Head of caudate nucleus (tissue), 42 donors: ENCODE results near the gene MYO1C.

ENCODE experiments used
- DNase-seq, 42 donors: peaks; one replicate each; pipeline versions ENCODE4 v3.0.0 to v3.0.0-alpha.2; 2020 to 2021; ENCODE audit warnings: mixed read lengths in 7 of 42
- intact Hi-C: fragments of 100-400 bp; cut with DNase I; formaldehyde crosslinking; loops from one replicate; pipeline ENCODE4 v1.15.0; 2022

MYO1C gene

GRCh38 chr17:1487939-1488825, 4.3 kb downstream of the MYO1C start:
- intact Hi-C loops: no loop called here
- DNase-seq: peak; percentile 21 to 92 (median 82)

- intact Hi-C loops: no loop called here
- peak in 32 of 42 donors; percentile 20 to 69 (median 42) for DNase-seq
These were observed 5.4 kb downstream of the MYO1C start for GRCh38 chr17:1486802-1487695.

GRCh38 chr17:1485423-1486376, 6.8 kb downstream of the MYO1C start:
- DNase-seq: peak in 2 of 42 donors; percentile 22 to 36
- intact Hi-C loops: no loop called here

GRCh38 chr17:1484676-1485422, 7.6 kb downstream of the MYO1C start:
- DNase-seq: no peak
- intact Hi-C loops: no loop called here

- DNase-seq: no peak
- intact Hi-C loops: no loop called here
These were observed 8.4 kb downstream of the MYO1C start for GRCh38 chr17:1484060-1484535.

GRCh38 chr17:1482680-1483079, 9.8 kb downstream of the MYO1C start:
- intact Hi-C loops: no loop called here
- DNase-seq: no peak

GRCh38 chr17:1481736-1482135, 10.8 kb downstream of the MYO1C start:
- no peak for DNase-seq
- intact Hi-C loops: no loop called here

GRCh38 chr17:1480747-1481465, 11.6 kb downstream of the MYO1C start:
- intact Hi-C loops: no loop called here
- no peak for DNase-seq

- no peak for DNase-seq
- intact Hi-C loops: no loop called here
These were observed 14.1 kb downstream of the MYO1C start for GRCh38 chr17:1478418-1478817.

- intact Hi-C loops: no loop called here
- no peak for DNase-seq
These were observed 17.1 kb downstream of the MYO1C start for GRCh38 chr17:1475321-1475854.

GRCh38 chr17:1474402-1475189, 17.9 kb downstream of the MYO1C start:
- intact Hi-C loops: no loop called here
- no peak for DNase-seq

- DNase-seq: peak in 29 of 42 donors; percentile 20 to 84 (median 55)
- intact Hi-C loops: no loop called here
These were observed 18.6 kb downstream of the MYO1C start for GRCh38 chr17:1473841-1474240.

GRCh38 chr17:1473170-1473569, 19.3 kb downstream of the MYO1C start:
- intact Hi-C loops: no loop called here
- peak in 2 of 42 donors; percentile 25 to 28 for DNase-seq

GRCh38 chr17:1471911-1472821, 20.3 kb downstream of the MYO1C start:
- DNase-seq: no peak
- intact Hi-C loops: no loop called here

- intact Hi-C loops: no loop called here
- DNase-seq: no peak
These were observed 21.0 kb downstream of the MYO1C start for GRCh38 chr17:1471490-1471889.
